Raji (cell line): ENCODE data around the gene SLC25A19.

ENCODE experiments used
- POLR2A ChIP-seq: IDR thresholded peaks from 2 replicates; pipeline ENCODE4 v1.6.1; 2011; ENCODE audit warnings: low read depth, low read length, control low read depth; ENCODE audit not compliant: insufficient read depth

SLC25A19 gene

DNA sequence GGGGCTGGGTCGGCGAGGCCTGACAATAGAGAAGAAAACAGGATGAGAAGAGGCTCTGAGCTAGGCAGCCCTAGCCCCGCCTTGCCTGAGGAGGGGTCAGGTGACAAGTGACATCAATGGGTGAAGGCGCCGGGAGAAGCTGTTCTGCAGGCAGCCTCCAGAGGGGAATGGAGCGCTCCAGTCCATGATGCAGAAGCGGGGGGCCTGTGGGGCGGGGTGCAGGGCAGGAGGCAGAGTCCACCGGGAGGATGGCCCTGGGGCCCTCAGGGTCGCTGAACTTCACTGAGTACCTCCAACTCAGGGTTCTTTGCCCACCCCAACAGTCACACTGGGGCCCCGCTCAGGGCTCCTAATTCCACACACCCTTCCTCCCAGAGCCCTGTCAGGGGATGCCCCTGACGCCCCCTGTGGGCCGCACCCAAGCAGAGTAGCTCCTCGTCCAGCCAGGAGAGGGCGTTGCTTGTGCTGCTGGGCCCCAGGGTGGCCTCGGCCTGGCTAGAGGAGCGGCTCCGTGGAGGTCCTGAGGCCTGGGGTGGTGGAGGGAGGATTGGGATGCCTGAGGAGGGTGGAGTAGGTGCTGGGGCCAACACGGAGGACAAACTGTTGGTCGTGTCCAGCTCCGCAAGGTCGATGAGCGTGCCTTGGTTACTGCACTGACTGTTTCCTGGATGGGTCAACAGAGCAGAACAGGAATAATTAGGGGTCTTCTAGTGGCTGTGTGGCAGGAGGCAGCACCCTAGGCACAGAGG, 48.7 kb downstream of the SLC25A19 start:
- TF ChIP-seq POLR2A, result no peak

DNA sequence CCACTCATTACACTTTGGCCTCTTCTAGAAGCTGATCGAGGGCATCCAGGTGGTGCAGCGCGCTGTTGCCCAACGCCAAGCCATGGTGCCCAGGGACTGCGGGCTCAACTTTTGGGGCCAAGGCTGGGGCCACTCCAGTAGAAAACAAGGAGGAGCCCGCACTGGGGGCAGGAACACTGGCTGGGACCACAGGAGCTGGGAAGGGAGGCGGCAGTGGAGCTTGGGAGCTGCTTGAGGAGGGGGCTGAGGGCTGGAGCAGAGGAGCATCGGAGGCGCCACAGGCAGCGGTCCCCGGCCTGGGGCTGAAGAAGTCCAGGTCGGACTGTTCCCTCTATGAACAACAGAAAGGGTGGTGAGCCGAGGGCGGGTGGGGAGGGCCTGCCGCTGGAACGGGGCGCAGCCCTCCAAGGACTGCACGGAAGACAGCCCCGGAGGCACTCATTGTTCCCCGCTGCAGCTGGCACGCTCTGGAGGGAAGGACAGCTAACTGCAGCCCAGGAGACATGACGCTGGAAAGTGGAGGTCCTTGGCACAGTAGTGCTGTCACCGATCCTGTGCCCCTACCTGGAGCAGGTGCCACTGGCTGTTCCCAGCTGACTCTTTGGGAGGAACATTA, 49.3 kb downstream of the SLC25A19 start:
- no peak for TF ChIP-seq POLR2A

DNA sequence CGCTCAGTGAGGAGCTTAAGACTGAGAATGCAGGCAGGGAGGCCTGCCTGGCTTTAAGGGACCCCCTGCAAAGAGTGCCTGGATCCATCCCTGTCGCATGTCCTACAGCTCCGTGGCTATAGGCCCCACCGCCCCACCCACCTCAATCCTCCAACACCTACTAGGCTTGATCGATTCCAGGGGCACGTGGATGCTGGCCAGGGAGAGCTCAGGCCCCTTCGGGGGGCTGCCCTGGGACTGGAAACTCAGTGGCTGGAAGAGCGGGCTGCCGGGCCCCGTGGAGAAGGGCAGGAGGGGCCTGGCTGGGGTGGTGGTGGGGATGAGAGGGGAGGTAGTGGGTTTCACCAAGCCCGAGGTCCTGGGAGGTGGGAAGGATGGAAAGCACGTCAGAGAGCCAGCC, 50.0 kb downstream of the SLC25A19 start:
- no peak for TF ChIP-seq POLR2A

DNA sequence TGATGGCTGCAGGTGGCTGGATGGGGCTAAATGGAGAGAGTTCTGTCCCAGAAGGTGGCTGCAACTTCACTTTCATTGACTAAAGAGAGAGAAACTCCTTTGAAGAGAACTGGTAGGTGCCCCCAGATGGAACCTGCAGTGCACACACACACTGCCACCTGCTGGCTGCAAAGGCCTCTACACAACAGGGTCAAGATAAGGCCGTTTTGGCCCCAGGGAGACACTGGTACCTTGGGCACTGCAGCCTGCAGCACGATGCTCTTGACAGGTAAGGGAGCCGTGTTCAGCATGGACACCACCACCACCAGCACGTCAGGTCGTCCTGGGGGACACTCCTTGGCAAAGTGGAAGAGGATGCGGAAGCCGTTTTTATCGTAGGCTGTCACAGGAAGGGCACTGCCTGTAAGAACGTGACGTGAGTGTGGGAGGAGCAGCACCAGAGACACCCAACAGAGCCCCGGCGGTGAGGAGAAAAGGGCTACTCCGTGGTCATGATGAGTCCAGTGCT, 50.5 kb downstream of the SLC25A19 start:
- no peak for TF ChIP-seq POLR2A

DNA sequence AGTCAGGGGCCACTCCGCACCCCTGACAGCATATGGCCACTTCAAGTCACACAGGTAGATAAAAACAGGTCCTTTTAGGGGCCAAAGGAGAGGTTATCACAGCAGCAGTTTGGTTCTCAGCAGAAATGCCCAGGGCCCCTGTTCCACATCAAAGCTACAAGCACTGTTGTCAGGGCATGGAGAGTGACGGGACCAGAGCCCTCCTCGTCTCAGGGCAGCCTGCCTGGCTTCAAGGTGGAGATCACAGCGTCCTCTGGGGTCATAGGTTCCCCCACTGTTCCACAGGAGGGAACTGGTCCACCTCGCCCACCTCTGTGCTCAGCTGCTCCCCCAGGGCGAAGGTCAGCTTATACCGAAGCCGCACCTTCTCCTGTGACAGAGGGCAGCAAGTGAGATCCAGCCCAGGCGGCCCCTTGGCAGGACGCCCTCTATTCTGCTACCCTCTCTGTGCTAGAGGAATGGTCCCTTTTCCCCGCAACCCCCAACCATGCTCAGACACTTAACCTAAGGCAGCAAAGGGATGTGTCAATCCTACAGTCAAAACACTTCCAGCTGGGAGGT, 51.1 kb downstream of the SLC25A19 start:
- TF ChIP-seq POLR2A, result no peak

DNA sequence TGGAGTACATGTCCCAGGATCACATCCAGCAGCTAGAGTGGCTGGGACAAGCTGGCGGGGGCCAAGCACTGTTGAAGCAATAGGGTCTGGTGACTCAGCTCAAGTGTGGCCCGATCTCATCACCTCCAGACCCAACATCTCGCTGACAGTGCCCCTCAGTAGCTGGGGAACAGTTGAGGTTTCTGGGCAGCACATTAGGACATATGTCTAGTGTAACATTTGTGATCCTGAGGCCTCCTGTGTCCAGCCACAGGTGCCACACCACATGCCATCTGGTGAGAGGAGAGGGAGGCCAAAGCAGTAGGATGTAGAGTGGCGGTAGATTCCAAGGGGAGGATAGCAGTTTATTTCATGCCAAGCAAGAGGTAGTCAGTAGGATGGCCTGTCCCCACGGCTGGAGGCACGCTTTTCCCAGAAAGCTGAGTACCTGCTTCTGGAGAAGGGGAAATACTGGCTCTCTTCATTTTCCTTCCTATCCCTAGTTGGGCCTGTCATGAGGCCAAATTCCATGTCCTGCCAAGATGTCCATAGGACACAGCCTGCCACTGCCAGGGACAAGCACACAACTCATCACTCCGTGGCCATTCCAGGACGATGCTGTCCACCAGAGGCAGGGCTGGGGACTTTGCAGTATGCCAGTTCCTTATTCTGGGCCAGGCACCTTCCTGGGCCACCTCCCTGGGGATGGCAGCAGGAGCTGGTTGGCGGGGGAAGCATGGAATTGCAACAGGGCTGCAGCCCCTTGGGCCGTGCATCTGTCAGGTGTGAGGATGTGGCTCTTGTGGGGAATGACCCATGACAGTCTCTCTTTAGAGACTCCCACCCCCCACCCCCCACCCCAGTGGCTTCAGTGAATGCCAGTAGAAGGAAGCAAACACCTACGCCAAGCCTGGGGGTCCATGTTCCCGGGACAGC, 51.9 kb downstream of the SLC25A19 start:
- TF ChIP-seq POLR2A, result no peak

DNA sequence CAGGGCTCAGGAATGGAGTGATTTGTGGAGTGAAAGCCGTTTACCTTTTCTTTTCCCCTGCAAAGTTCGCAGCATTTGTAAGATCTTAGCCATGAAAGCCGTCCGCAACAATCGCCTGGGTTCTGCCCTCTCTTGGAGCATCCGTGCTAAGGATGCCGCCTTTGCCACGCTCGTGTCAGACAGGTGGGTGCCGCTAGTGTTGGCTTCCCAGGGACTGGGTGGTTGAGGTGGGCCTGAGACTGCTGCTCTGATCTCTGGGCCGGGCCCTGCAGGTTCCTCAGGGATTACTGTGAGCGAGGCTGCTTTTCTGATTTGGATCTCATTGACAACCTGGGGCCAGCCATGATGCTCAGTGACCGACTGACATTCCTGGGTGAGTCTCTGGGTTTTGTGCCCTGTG, 56.4 kb downstream of the SLC25A19 start:
- no peak for TF ChIP-seq POLR2A

DNA sequence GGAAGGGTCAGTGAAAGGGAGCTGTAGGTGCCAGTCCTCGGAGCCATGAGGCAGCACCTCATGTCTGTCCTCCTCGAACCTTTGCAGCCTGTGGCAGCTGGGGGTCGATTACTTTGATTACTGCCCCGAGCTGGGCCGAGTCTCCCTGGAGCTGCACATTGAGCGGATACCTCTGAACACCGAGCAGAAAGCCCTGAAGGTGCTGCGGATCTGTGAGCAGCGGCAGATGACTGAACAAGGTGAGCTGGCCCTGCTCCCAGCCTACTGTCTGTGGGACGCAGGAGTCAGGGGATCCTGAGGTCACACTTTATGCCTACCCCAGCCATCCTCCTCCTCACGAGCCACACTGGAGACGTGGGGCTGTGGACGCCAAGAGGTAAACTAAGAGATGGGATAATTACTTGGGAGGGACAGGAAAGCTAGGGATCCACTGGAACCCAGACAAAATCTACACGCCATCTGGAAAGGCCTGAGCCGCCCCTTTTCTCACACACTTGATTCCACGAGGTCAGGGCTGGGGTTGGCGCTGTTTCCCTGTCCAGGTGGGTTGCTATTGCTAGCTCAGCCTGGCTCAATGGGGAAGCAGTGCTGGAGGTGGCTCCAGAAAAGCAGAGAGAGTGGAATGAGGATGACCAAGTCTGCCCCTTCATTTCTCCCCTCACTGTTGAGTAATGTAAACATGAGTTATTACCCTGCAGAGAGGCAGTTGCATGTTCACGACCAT, 57.3 kb downstream of the SLC25A19 start:
- no peak for TF ChIP-seq POLR2A

DNA sequence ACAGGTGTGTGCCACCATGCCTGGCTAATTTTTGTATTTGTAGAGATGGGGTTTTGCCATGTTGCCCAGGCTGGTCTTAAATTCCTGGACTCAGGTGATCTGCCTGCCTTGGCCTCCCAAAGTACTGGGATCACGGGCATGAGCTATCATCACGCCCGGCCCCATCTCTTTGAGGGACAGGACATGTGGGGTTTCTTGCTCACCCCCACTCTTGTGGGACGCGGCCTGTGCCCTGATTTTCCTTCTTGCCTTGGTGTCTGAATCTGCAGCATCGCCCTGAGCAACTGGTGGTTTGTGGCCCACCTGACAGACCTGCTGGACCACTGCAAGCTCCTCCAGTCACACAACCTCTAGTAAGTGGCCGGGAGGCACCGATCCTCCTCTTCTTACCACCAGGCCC, 58.2 kb downstream of the SLC25A19 start:
- no peak for TF ChIP-seq POLR2A

DNA sequence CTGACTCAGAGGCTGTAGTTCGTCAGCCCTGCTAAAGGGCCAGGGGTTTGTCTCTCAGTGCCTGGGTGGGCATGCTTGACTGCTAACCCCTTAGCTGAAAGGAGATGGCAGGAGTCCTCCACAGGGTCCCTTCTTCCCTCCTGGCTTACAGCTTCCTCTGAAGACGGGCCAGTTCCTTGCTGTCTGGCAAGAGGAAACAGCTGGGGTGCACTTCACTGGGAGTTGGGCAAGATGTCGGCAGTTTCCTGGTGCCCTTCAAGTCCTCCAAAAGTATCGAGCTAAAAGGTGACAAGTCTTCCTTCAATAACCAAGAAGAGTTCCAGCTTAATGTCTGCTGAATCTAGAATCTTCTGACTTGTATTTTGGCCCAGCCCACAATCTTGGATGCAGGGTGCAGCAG, 60.4 kb downstream of the SLC25A19 start:
- TF ChIP-seq POLR2A, result no peak

DNA sequence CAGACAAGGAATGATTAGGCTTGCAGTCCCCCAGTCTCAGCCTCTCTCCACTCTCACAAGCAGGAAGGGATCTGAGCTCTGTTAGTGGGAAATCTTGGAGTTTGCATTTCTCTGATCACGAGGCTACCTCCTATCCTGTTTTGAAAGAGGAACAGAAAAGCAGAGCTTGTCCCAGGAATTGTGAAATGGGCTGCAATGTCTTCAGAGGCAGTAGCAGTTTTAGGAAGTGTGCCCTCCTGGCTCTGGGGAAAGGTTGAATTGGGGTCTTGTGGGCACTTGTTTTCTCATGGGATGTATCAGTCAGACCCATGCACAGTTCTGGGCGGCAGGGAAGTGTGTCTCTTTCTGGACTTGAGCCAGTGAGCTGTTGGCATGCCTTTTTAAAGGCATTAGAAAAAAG, 60.9 kb downstream of the SLC25A19 start:
- no peak for TF ChIP-seq POLR2A

DNA sequence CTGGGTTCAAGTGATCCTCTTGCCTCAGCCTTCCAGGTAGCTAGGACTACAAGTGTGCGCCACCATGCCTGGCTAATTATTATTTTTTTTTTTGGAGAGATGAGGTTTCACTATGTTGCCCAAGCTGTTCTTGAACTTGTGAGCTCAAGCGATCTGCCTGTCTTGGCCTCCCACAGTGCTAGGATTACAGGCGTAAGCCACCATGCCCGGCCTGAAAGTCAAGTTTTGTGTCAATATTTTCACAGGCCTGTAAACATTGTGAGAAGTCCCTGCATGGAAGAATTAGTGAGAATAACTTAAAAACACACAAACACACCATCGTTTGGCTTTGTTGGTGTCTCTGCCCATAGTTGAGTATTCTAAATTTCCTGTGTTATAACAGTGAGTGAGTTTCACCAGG, 61.5 kb downstream of the SLC25A19 start:
- no peak for TF ChIP-seq POLR2A

DNA sequence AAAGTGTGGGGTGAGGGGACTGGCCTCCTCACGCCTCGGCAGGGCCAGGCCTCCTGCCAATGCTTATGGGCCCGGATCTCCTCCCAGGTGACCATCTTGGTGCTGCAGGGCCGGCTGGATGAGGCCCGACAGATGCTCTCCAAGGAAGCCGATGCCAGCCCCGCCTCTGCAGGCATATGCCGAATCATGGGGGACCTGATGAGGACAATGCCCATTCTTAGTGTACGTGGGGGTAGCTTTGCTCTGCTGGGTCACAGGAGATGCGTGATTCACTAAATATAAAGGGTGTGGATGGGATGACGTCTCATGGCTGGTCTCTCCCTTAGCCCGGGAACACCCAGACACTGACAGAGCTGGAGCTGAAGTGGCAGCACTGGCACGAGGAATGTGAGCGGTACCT, 64.2 kb downstream of the SLC25A19 start:
- no peak for TF ChIP-seq POLR2A
